ENCODE results near the gene NAT14.
"Not testable (repeated sequence)": the region's sequence is repeated elsewhere in the genome, so short reads cannot be mapped to it uniquely, and the experiment has no call there.

The NAT14 gene, protein sequence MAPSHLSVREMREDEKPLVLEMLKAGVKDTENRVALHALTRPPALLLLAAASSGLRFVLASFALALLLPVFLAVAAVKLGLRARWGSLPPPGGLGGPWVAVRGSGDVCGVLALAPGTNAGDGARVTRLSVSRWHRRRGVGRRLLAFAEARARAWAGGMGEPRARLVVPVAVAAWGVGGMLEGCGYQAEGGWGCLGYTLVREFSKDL

DNA sequence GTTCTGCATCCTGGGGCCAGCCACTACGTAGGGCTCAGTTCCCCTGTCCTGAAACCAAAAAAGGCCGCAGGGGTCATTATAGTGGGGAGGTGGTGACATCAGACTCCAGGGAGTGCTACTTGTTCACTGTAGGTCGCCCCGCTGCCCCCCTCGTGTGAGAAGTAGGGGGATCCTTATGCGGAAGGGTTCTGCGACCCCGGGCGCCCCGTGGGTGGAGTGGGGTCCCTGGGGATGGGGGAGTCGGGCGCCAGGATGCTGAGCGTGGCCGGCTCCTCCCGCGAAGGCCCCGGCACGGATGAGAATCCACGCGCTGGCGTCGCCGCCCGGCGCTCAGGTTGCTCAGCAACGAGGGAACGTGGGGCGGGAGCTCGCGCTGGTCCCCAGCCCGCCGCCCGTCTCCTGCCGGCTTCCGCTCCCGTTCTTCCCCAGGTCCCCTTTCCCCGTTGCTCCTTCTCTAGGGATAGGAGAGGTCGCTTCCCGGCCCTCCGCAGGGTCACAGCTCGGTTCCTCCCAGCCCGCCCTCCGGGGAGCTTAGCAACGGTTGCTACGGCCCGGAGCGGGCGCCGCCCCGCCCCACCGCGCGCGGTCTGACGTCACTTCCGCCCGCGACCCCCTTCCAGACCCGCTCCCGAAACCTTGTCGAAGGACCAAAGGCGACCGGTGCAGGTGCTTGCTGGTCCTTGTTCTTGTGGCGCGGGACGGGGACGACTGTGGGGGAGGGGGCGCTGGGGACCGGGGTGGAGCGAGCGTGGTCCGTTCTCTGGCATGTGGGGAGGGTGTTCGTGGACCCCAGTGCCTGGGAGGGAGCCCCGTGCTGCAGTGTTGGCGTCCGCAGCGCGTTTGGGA is at the start of gene NAT14:
NAT14 (plus strand) TSS at position 596 of the 846 bp plus-strand sequence. CDS start 521 bp downstream, outside the sequence.
- in situ Hi-C loops (cut with MboI; ENCODE audit: low sequenced_read_pairs): no loop called here

DNA sequence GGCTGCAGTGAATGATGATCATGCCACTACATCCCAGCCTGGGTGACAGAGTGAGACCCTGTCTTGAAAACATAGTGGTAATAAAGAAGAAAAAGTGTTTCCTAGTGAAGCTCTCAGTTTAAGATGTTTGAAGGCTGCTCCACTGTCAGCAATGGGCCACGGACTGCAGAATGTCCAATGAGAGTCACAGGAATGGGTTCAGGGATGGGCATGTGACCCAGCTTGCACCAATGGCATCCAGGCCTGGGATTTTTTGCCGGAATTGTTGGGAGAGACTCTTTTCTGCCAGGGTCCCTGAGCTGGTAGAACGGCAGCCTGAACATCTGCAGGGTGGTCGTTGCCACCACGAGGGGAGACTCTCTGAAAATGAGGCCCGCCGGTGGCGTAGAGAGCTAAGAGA is 48.1 kb upstream of the NAT14 start:
- in situ Hi-C loops (cut with MboI; ENCODE audit: low sequenced_read_pairs): no loop called here

DNA sequence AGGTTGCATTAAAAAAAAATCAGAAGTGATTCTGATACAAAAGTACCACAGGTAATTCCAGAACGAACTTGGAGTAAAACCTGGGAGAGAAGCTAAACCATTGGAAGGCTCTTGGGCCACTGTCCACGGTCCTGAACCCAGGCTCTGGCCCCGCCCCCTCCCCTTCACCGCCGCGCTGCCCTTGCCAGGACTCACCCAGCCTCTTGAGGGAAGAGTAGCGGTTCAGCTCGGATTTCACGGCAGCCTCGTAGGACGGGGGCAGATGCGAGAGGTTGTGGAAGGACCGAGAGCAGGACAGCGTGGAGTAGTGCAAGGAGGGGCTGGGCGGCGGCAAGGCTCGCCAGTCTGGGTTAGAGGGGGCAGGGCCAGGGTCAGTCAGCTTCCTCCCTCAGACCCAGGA is 47.6 kb upstream of the NAT14 start:
- in situ Hi-C loops (cut with MboI; ENCODE audit: low sequenced_read_pairs): no loop called here

DNA sequence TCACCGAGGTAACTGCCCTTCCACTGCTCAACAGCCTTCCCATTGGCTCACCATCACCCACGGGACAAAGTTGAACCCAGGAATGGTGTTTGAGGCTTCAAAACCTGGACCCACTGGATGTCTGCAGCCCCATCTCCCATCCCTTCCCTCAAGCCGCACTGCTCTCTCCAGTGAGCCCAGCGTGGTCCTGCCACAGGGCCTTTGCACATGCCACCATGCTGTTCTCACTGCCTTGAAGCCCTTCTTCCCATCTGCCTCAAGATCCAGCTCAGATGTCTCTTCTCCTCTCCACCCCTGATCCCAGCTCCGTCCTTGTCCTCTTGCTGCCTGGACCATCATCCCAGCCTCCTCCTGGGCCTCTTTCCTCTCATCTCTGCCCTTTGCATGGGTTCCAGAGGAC is 45.9 kb upstream of the NAT14 start:
- in situ Hi-C loops (cut with MboI; ENCODE audit: low sequenced_read_pairs): no loop called here

DNA sequence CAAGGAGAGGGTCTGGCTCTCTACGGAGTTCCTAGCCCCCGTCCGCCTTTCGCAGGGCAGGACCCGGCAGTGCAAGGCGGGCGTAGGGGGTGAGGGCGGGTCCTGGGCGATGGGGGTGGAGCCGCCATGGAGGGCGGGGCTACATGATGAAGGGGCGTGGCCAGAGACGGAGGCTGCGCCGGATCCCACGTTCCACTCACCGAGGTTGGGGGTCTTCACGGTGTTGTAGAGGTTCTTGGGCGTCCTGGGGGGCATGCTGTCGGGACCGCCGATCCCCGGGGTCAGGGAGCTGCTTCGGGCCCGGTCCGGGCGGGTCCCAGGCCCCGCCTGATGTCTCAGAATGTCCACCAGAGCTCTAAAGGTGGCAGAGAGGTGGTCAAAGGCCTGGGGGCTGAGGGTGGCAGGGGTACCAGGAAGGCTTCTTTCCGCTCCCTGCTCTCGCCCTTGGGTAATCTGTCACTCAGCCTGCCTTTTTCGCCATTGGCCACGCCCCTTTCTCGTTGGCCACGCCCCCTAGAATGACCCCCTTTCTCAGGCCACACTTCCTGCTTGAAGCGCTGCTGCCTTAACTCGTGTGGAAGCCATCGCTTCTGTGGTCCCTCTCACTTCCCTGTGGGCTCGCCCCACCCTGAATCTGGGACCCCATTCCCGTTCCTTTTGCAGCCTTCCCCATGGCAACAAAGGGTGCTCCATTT is 44.4 kb upstream of the NAT14 start:
- in situ Hi-C loops (cut with MboI; ENCODE audit: low sequenced_read_pairs): no loop called here

DNA sequence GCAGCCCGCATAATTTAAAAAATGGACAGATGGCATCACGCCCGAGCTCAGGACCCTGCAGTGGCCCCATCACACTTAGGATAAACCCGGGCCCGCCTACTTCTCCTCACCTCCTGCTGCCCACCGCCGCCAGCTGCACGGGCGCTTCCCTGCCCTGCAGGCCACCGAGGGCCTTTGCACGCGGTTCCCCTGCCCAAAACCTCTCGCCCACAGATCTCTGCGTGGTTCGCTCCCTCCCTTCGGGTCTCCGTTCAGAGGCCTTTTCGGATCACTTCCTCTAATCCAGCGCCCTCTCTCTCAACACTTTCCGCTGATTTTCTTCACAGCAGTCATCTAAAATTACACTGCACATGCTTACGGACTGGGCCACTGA is 43.7 kb upstream of the NAT14 start:
- in situ Hi-C loops (cut with MboI; ENCODE audit: low sequenced_read_pairs): no loop called here

DNA sequence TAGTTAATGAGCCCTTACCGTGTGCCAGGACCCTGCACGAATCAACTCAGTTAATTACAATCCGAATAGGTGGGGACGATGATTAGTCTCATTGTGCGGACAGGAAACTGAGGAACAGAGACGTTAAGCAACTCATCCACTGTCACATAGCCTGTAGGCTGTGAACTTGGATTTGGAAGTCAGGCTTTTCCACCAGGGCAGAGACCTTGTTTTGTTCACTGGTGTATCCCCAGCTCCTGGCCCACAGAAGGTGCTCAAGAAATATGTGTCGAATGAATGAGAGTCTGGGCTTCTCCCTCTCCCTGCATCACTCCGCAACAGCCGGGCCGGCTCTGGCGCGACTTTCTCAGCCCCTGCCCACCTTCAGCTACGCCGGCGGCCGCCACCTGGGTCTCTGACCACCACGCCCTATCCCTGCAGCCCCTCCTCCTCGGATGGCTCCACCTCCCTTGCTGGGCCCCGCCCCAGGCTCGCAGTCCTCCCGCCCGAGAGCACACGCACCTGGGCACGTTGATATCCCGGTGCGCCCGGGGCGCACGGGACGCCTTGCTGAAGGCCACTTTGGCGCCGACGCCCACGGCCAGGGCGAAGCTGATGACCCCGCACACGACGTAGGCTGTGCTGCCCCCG is 43.2 kb upstream of the NAT14 start:
- in situ Hi-C loops (cut with MboI; ENCODE audit: low sequenced_read_pairs): no loop called here

DNA sequence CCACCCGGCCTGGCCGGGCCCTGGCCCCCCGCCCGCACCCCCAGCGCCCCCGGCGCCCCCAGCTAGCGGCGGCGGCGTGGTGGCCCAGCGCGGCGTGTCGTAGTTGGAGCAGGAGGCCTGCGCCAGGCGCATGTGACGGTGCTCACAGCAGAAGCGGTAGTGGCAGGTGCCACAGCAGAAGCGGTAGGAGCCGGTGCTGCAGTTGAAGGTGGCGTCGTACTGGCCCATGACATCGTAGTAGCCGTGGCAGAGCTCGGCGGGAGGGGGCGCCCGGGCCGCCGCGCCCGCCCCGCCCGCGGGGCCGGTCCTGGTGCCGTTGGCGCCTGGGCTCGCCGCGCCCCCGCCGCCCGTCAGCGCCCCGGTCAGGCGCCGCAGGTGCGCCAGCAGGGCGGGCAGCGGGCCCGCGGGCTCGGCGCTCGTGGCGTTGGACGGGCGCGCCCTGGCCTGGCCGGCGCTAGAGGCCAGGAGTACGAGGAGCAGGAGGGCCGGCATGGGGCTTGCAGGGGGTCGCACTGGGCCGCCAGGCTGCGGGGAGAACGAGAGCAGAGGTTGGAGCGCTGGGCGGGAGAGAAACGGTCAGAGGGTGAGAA is 42.5 kb upstream of the NAT14 start:
- in situ Hi-C loops (cut with MboI; ENCODE audit: low sequenced_read_pairs): no loop called here

DNA sequence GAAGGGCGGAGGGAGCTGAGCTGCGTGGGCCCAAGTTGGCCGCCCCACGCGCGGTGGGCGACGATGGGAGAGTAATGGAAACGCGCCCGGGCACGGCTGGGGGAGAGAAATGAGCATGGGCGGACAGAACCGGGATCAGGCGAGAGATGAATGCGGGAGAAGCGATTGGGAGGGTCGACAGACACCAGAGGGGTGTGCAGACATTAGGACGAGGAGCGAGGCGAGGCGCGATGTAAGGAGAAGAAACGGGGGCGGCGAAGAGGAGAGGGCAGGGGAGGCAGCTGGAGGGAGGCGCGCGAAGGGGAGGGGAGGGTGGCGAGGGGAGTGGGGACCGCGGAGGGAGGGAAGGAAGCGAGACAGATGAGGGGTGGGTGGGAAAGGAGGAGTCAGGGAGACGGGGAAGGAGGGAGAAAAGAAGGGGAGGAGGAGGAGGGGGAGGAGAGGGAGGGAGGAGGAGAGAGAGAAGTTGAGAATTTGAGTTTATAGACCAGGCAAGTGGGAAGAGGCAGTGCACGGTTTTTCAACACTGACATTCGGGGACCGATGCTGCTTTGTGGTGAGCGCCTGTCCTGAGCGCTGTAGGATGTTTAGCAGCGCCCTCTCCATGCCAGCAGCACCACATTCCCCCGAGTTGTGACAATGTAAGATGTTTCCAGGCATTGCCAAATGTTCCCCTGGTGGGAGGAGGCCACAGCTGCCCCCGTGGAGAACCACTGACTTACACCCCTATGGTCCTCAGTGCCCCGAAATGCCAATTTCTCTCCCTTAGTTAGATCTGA is 41.8 kb upstream of the NAT14 start, which contains the start of gene SHISA7:
SHISA7 (minus strand) TSS at position 256 of the 779 bp plus-strand sequence. CDS start 437 bp downstream, outside the sequence.
- in situ Hi-C loops (cut with MboI; ENCODE audit: low sequenced_read_pairs): no loop called here

DNA sequence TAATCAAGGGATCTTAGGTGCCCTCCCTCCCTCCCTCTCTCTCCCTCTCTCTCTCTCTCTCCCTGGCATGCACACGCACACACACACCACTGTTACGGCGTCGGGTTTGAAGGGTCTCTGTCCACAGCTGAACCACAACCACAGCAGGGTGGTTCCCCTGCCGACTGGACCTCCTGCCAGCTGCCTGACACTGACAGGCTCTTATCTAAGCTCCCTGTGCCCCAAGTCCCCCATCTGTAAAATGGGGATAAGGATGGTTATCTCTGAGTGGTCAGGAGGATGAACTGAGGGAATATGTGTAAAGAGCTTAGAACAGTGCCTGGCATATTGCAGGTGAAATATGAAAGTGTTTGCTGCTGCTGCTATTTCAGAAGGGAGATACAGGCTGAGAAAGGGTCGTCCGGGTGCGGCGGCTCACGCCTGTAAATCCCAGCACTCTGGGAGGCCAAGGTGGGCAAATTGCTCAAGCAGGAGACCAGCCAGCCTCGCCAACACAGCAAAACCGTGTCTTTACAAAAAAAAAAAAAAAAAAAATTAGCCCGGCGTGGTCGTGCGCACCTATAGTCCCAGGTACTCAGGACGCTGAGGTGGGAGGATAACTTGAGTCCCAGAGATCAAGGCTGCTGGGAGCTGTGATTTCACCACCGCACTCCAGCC is 41.0 kb upstream of the NAT14 start:
- in situ Hi-C loops (cut with MboI; ENCODE audit: low sequenced_read_pairs): no loop called here

DNA sequence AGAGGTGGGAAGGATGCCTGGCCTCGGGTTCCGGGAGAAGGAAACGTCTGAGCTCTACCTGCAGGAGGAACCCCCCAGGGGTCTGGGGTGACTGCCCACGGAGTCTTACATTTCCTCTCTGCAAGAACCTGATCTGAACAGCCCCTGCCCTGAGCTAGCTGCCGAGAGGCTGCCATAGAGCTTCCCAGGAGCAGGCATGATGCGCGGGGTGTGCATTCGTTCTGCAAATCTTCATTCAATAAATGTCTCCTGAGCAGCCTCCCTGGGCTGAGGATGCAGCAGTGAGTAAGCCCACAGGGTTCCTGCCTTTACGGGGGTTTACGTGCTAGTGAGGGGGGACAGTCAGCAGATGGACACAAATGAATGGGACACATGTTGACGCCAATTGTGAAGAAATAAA is 40.3 kb upstream of the NAT14 start:
- in situ Hi-C loops (cut with MboI; ENCODE audit: low sequenced_read_pairs): no loop called here

DNA sequence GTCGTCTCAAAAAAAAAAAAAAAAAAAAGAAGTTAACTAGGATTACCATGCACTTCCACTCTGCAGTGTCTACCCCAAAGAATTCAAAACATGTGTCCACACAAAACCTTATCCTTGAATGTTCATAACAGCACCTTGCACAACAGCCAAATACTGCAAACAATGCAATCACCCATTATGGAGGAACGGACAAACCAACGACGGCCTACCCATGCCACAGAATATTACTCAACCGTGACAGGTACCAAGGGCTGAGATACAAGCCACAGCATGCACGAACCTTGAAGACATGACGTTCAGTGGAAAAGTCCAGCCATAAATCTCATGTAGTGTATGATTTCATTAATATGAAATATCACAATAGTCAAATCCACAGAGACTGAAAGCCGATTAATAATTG is 38.9 kb upstream of the NAT14 start:
- in situ Hi-C loops (cut with MboI; ENCODE audit: low sequenced_read_pairs): no loop called here

DNA sequence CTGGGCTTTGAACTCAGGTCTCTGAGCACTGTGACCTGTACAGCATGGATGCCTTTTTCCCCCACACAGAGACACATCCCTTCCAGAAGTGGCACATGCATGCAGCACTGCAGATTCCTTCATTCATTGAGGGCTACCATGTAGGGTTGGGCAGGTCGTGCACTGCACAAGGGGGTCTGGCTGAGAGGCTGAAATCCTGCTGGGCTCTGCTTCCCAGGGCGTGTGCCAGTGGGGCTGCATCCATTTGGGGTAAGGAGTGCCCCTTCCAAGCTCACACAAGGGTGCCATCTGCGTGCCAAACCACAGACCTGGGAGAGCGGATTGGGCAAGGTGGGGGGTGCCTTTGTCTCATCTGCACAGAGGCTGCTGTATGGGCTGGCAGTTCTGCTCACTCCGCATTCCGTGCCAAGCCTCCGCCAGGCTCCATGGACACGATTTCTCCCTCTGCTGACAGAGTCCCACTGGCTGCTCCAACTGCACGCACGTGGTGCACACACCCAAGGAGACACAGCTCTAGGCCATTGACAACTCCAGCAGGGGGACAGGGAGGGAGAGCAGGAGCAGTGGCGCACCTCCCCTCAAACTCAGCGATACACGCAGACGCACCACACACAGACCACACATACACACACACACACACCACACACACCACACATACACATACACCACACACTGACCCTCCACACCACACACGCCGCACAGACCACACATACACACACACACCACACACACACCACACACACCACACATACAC is 37.4 kb upstream of the NAT14 start:
- in situ Hi-C loops (cut with MboI; ENCODE audit: low sequenced_read_pairs): no loop called here

DNA sequence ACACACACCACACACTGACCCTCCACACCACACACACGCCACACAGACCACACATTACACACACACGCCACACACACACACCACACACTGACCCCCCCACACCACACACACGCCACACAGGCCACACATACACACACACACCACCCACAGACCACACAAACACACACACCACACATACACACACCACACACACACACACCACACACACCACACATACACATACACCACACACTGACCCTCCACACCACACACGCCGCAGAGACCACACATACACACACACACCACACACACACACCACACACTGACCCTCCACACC is 36.9 kb upstream of the NAT14 start:
- in situ Hi-C loops (cut with MboI; ENCODE audit: low sequenced_read_pairs): not testable (repeated sequence)

DNA sequence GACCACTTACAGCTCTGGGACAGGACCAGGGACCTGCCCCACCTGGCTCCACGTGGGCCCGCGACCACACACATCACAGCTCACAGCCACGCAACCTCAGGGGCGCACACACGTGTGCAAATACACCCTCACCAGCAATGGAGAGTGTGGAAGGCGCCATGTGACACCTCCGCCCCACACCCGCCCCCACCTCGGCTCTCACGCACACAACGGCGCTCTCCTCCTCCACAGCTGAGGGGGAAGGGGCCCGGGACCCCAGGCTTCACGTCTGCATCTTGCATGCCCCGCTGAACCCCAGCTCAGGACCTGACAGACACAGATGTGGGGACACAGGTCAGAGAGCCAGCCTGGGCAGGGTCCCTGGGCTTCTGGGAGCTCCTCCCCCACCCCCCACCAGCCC is 35.5 kb upstream of the NAT14 start:
- in situ Hi-C loops (cut with MboI; ENCODE audit: low sequenced_read_pairs): no loop called here

DNA sequence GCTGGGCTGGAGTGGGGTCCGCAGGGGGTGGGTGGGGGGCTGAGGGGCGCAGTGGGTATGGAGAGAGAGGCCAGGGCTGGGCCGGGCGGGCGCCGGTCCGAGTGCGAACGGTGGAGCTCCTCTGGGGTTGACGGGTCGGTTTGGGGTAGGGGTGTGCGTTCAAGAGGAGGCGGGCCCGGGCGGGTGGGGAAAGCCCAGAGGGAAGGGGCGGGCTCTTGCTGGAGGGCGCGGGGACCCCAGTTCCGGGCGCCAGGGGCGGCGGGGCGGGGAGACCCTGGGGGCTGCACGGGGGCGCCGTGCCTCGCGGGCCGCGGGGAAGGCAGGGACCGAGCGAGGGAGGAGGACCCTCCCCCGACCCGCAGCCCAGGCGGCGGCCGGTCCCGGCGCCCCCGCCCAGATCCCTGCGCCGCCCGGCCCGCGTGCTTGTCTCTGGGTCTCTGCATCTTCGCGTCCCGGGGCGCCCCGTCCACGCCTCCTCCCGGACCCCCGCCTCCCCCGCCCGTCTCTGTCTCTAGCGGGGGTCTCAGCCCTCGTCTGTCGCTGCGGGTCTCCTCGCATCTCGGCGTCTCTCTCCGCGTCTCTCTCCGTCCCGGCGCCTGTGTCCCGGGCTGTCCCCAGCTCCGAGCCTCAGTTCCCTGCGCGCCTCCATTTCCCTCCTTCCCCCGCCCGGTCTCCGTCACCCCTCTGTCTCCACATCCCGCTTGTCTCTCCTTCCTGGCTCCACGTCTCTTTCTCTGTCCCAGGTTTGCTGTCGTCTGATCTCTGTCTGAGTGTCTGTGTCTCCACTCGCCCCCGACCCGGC is 33.6 kb upstream of the NAT14 start:
- in situ Hi-C loops (cut with MboI; ENCODE audit: low sequenced_read_pairs): no loop called here

DNA sequence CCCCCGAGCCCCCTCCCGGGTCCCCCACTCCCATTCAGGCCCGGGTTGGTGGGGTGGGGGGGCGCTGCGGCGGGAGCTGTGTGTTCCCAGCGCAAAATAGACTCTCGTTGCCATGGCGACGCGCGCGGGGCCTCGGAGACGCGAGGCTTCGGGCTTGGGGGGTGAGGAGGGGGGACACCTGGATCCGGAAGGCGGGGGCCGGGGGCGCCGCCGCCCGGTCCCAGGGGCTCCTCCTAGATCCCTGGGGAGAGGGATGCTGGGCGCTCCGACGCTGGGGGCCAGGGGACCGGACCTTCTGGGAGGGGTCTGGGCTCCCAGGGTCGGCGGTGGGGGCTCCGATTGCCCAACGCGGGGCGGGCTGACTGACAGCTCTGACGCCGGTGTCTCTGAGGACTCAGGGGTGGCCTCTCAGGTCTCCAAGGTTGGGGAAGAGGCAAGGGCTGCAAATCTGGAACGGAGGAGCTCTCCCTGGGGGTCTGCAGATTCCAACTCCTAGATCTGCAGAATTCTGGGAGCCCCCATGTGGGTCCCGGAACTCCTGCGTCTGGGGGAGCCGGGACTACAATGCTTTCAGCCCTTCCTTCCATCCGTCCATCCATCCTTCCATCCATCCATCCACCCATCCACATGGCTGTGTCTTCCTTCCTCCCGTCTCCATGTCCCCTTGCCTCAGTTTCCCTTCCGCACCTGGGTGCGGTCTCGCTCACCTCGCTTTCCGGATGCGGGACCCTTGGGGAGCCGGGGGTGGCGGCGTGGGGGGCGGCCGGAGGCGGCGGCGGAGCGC is 32.8 kb upstream of the NAT14 start:
- in situ Hi-C loops (cut with MboI; ENCODE audit: low sequenced_read_pairs): no loop called here

All from HL-60/S4 (cell line).